Stromal cell of bone marrow (primary cell): Measurements from ENCODE around the gene POU2AF3.

Experiments
- DNase-seq: peaks from one replicate; pipeline ENCODE4 v3.0.0-alpha.2; 2012; ENCODE audit warnings: low read depth

The POU2AF3 gene

DNA sequence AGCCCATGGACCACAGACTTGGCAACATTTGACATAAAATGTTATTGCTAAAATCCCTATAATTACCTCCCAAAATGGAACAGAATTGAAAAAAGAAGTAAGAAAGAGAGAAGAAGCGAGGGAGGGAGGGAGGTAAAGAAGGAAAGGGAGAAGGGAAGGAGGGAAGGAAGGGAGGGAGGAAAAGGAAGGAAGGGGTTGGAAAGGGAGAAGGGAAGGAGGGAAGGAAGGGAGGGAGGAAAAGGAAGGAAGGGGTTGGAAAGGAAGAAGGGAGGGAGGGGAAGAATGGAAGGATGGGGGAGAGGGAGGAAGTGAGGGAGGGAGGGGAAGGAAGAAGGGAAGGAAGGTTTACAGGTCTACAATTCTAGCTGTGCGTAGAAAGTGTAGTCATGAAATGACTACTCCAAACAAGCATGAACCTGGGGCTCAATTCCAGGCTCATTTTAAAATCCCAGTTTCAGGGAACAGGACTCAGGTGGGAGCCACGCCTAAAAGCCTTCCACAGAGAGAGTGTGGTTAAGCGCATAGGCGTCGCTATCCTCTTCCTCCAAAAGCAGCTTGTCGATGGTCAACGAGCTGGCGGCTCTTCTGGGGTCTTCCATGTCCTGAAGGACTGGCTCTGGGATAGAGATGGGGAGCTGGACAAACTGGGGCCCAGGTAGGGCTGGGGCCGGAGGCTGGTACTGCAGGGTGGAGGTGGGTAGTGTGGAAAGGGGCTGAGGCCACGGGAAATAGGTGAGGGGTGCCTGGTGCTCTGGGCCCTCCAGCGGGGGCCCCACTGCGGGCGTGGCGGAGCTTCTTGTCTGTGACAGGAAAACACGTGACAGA lies 55.6 kb downstream of the POU2AF3 start:
- no peak for DNase-seq

DNA sequence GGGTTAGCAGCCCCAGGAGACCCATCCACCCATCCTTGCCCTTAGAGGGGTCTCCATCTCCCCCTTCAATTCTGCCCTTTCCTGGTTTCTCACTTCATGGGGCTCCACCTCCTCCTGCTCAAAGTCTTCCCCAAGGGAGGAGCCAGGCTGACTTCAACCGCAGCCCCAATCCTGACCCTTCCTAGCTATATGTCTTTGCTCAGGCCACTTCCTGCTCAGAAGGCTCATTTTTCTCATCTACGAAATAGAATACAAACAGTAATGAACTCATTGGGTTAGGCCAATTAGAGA lies 56.2 kb downstream of the POU2AF3 start:
- DNase-seq: no peak

- no peak for DNase-seq
Observed at GRCh38 chr11:111355101-111355500, 56.8 kb downstream of the POU2AF3 start.

- DNase-seq: no peak
Observed at GRCh38 chr11:111355956-111356659, 57.8 kb downstream of the POU2AF3 start.

DNA sequence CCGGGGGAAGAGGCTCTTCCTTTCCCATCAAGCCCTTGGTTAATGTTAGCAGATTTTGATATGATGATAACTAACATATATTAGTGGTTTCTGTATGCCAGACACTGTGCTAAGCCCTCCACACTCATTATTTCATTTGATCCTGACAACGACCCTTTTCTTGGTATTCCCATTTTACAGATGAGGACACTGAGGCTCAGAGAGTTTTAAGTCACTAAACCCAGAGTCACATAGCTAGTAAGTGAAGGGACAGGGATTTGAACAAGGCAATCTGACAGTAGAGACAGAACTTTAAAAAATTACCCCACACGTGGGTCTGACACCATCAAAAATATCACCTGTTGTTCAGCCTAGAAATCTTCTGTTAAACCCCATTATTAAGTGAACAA lies 58.3 kb downstream of the POU2AF3 start:
- DNase-seq: no peak

GRCh38 chr11:111357150-111358037 lies 59.0 kb downstream of the POU2AF3 start:
- DNase-seq: no peak
